GM12874 (cell line): ENCODE results near the gene GPATCH2.

ENCODE experiments used
- TF ChIP-seq, protein P1 (sequence below): IDR thresholded peaks from 2 replicates; pipeline ENCODE4 v1.5.1; 2011; ENCODE audit warnings: low read depth, mild to moderate bottlenecking, control low read depth, low read length, moderate library complexity; ENCODE audit not compliant: insufficient read depth

The GPATCH2 gene

DNA sequence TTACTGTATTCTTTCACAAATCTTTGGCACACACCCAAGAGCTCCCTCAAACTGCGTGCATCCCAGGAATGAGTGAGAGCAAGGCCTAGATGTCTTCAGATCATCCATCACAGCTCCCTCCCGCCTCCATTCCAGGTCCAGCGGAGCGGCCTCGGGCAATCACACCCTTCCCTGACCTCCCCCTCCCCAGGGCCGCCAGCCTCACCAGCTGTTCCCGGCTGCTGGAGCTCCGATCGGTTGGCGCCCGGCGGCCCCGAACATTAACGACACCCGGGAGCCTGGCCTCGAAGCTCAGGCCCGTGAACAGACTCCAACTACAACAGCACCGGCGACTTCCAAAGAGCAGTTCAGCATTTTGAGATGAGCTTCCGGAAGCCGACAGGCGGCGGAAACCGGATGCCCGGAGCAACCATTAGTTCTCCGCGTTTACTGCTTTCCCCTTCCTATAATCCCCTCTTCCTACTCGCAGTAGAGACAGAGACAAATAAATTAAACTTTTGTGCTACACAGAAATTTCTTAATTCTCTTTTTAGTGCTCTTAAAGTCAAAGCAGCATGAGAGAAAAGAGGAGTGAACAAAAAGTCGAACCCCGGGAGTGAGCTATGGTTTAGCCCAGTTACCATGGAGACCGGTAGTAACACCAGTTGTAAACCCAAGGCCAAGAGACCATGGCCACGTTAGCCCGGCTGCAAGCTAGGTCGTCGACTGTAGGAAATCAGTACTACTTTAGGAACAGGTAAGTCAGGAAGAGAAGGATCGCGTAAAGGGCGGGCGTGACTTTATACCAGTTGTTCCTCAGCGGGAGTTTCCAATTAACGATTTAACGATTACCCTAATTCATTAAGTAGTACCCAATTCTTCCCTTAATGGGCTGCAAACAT lies at the start of gene GPATCH2, which contains the start of gene SPATA17:
Gene GPATCH2 (minus strand): TSS at position 380 of the 881 bp plus-strand sequence. CDS start 119 bp downstream, at position 261.
Gene SPATA17 (plus strand): TSS at position 634 of the 881 bp plus-strand sequence. CDS start 35 bp downstream, at position 669.
- TF ChIP-seq, protein P1, sequence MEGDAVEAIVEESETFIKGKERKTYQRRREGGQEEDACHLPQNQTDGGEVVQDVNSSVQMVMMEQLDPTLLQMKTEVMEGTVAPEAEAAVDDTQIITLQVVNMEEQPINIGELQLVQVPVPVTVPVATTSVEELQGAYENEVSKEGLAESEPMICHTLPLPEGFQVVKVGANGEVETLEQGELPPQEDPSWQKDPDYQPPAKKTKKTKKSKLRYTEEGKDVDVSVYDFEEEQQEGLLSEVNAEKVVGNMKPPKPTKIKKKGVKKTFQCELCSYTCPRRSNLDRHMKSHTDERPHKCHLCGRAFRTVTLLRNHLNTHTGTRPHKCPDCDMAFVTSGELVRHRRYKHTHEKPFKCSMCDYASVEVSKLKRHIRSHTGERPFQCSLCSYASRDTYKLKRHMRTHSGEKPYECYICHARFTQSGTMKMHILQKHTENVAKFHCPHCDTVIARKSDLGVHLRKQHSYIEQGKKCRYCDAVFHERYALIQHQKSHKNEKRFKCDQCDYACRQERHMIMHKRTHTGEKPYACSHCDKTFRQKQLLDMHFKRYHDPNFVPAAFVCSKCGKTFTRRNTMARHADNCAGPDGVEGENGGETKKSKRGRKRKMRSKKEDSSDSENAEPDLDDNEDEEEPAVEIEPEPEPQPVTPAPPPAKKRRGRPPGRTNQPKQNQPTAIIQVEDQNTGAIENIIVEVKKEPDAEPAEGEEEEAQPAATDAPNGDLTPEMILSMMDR = 0 out of 2 replicates have a peak, but pooled peaks have one; percentile 4

DNA sequence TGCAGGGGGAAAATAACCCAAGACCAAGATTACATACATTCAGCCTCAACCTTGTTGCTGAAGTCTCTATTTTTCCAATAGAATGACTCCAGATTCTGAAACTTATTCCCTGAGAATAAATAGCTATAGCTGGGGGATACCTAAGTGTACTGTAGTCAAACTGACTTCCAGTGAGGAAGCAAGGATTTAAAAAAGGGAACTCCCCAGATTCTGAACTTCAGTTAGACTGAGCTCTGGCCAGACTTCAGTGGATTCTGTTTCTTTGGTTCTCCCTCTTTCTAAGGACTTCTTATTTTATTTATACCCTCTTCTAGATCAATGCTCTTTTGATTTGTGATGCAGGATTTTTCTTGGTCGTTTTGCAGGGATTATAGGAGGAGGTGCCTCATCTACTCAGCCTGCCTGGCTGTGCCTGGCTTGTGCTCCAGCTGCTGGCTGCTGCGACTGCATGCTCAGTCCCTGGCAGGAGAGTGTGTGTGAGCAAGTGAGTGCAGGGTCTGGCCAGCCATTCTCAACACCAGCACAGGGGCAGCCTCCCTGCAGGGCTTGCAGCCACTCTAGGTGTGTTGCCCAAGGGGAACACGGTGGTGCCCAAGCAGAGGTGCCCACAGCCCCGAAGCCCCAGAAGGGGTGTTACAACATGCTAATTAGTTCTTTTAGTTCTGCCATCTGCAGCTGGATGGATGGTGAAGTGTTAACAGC lies 43.3 kb upstream of the GPATCH2 start:
- TF ChIP-seq, protein P1 = no peak

DNA sequence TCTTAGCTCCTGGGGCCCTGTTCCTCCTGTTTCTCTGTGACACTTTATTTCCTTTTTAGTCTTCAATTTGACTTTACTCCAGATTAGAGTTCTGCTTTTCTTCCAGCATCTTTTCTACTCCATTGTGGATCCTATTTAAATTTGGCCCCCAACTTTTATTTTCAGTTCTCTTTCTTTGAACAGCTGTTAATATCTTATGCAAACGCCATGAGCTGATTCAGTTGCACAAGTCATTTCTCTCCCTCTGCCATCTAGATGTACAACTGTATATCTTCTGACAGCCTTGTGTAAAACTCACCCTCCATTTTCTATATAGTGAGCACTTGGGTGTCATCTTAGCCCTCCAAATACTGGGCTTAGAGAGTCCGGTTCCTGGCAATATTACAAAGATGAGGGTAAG lies 42.5 kb upstream of the GPATCH2 start:
- TF ChIP-seq, protein P1 = no peak

DNA sequence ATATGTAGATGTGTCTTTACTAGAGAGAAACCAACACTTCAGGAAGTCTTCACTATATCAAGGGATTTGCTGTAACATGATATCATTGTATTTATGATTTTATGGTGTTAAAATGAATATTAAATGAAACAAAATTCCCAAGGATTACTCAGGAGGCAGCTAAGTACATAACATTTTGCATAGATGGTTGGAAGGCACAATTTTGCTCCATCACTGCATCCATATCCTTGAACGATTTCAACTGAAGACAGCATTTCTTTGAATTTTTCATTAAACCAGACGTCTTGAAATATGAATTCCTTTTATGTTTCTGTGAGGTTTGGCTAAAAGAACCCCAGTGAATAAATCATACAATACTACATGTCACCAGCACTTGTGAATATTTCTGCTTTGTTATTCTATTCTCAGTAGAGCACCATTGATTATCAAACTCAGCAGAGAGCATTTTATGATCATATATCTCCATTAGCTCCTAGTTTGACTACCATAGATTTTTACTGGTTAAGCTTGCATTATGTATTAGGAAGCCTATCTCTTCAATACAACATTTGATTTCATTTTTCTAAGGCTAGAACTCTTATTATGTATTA lies 37.6 kb upstream of the GPATCH2 start:
- TF ChIP-seq, protein P1 = no peak

DNA sequence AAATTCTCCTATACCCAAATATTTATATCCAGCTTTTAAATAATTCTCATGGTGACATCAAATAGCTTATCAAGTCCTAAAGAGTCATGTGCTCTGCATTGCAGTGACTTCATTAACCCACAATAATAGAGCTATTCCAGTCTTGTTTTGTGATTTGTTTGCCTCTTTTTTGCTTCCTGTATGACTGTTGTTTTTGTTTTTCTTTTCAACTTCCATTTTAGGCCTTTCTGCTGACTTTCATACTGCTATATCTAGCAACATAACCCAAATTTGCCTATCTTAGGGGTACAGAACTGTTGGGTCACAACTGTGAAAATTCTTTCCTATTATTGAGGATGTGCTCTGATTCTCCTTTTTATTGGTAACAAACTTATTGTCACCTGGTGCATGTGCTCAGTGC lies 30.5 kb upstream of the GPATCH2 start:
- TF ChIP-seq, protein P1 = no peak

DNA sequence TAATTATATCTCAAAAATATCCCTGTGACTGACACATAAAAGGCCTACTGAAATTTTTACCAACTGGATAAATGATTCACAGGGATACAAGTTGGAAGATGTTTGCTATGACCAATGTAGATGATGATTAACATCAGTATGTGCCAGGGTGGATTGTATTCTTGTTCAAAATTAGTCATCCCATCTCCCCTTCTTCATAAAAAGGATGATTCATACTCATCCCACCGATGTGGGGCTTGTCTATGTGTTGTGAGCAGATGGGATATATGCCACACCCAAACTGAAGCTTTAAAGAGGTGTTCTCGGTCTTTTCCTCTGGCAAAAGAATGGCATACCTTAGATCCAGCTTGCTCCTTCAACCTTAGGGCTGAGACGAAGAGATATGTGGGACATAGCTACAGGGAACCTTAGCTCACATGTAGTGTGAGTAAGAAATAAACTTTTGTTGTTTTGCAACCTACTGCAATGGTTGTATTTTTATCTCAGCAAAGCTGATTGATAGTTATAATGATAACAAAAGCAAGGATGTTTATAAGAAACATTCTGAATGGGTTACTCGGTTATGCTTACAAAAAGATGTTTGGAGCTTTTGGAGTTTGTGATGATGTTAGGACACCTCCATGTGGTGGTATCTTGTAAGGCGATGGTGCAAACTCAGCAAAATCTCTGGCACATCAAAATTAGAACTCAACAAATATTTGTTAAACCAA lies 29.6 kb upstream of the GPATCH2 start:
- TF ChIP-seq, protein P1 = 0 out of 2 replicates have a peak, but pooled peaks have one; percentile 28

DNA sequence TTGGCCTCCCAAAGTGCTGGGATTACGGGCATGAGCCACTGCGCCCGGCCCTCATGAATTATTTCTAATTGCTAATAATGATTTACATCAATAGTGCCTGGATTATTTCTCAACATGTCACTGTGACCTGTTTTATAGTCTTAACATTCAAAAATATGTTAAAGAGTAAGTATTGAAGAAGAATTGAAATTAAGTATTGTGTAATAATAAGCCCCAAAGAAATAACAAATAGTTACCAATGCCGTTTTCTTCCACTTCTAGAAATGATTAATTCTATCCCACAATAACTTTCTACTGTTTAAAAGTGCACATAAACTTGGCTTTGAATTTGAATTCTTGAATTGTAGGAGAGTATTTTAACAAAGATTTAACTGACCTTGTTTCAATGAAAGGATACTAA lies 19.8 kb upstream of the GPATCH2 start:
- TF ChIP-seq, protein P1 = no peak
